Activated T-helper 1 cell treated with anti-CD3 and anti-CD28 coated beads, Interleukin-2, amount 50 U/mL, for 16 hours (primary cell): Measurements from ENCODE around the gene PET117.
A peak's percentile ranks its signal among the peaks of the same experiment; 100 is the strongest.
"Not testable (repeated sequence)": the region's sequence is repeated elsewhere in the genome, so short reads cannot be mapped to it uniquely, and the experiment has no call there.

ENCODE experiments used
- DNase-seq, 2 donors: peaks; one replicate each; pipeline ENCODE4 v3.0.0-alpha.2; 2020; ENCODE audit warnings: low read depth in 1 of 2, low spot score in 1 of 2

The PET117 gene

GRCh38 chr20:18137412-18138265, at the start of gene PET117, which contains the start of gene KAT14:
TSS of gene PET117 (plus strand) at chr20:18137863. CDS start at chr20:18137956, 93 bp downstream.
TSS of gene KAT14 (plus strand) at chr20:18137863. CDS start at chr20:18142661, 4,798 bp downstream.
- peak; percentile 83 to 87 for DNase-seq

GRCh38 chr20:18088298-18088697, 49.4 kb upstream of the PET117 start:
- not testable (repeated sequence) for DNase-seq

- DNase-seq = not testable (repeated sequence)
Measured at GRCh38 chr20:18088841-18089240, 48.8 kb upstream of the PET117 start.

DNA sequence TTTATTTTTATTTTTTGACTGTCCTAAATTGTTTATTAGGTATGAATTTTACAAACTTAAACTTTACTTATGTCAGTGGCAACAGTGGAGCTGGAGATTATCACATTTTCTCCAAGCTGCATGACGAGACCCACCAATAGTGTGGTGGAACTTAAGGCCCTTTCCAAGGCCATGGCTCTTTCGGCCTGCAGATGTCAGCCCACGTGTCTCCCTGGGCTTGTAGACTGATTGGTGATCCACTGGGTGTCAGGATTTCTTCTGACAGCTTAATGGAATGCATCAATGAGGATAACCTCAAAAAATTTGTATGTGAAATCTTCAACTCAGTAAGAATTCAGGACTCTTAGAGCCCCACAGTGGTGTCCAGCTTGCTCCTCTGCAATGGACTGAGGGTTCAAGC, 47.6 kb upstream of the PET117 start:
- DNase-seq = no peak

DNA sequence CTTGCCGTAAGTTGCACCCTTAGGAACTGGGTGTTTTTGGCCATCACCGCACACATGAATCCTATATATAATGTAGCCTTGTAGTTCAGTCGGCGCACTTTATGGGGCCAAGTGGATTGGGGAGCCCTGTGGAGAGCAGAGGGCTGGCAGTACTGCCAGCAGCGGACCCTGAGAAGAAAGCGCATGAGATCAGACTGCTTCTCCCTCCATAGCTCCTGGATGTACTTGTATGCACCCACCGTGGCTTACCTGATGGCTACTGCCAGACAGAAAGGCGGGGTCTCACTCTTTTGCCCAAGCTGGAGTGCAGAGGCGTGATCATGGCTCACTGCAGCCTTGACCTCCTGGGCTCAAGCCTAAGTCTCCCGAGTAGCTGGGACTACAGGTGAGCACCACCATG, 47.2 kb upstream of the PET117 start:
- DNase-seq = no peak

DNA sequence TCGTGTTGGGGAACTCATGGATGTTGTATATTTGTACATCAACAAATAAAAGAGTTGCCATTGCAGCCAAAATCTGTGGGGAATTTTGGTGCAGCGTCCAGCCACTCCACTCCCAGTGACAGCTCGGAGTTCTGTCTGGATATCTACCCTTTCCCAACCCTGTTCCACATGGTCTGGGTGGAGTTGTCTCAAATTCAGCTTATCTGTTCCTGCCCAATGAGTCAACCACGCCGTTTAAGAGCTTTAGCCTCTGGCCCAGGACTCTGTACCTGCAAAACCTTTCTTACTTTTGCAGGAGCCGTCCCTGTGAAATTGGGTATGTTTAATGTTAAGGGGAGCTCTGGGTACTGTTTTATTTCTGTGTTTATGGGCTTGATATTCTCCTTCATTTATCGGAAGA, 46.0 kb upstream of the PET117 start:
- no peak for DNase-seq

DNA sequence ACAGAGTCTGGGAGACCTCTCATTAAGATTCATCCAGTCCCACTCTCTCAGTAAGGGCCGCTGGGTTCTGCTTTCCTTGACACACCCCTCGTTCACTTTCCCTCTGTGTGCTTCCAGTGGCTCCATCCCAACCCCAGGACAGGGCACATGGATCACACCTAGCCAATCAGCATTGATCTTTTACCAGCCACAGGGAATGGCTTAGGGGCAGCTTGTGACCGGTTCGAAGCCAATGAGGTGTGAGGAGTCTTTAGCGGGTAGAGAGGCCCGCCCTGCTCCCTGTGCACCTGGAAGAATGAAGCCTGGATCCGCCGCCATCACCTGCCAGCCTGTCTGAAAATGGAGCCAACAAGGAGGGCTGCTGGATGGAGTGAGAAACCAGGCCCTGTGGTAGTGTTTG, 44.8 kb upstream of the PET117 start:
- no peak for DNase-seq

DNA sequence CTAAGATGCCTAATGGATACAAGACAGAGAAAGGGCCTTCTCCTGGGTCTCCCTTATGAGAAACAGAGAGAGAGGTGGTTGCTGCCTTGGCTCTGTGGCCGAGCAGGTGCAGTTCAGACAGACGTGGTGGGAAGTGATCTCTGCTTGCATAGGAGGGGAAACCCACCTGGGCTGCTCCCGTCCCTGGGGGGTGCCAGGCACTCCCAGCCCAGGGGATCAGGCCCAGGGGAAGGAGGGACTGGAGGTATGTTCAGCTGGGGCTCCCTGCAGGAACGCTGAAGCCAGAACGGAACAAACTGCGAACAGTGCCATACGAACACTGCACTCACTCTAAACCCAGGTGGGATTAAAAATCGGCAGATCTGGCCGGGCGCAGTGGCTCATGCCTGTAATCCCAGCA, 44.3 kb upstream of the PET117 start:
- DNase-seq = no peak

DNA sequence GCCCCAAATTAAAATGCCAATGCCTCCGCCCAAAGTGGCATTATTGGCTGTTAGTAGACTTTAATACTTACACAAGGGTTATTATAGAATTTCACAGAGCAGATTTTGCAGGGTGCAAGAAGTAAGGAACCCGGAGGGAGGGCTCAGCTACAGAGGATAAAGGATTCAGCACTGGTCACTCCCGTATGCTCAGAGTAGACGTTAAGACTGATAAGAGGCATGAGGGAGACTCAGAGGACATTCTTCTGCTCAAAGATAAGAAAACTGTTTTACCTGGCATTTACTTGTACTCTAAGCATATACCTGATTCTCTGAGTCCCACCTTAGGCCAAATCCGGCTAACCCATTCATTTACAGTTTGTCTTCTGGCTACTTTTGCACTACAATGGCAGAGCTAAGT, 43.5 kb upstream of the PET117 start:
- DNase-seq = no peak

DNA sequence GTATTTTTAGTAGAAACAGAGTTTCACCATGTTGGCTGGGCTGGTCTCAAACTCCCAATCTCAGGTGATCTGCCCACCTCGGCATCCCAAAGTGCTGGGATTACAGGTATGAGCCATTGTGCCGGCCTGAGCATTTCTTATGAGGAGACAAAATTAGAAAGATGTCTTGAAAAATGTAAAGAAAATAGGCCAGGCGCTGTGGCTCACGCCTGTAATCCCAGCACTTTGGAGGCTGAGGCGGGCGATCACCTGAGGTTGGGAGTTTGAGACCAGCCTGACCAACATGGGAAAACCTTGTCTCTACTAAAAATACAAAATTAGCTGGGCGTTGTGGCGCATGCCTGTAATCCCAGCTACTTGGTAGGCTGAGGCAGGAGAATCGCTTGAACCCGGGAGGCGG, 37.1 kb upstream of the PET117 start:
- DNase-seq = not testable (repeated sequence)

DNA sequence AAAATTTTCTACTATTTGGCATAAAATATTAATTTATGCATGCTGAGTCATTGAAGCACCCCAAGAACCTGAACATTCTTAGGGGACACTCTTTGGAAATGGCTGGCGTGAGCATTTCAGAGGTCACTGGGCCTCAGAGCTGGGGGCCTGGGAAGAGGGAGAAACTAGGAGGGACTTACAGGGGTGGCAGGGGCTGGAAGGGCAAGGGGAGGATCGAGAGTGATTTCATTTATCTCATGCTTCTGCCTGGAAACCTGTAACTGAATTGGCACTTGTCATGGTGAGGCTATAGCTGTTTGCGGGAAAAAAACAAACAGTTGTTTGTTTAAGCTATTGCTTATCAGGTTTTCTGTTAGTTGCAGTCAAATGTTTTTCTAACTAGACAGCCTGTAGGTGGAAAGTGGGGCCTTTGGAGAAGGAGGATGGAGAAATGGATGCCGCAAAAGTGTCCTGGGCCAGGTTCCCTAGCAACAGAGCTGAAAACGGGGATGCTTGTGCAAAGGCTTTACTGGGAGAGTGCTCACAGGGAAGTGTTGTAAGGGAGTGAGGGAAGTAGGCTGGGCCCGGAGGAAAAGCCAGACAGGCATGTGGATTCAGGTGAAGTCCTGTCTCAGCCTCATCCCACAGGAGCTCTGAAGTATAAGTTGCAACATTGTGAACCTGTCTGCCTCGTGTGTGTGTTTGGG, 36.4 kb upstream of the PET117 start:
- no peak for DNase-seq

DNA sequence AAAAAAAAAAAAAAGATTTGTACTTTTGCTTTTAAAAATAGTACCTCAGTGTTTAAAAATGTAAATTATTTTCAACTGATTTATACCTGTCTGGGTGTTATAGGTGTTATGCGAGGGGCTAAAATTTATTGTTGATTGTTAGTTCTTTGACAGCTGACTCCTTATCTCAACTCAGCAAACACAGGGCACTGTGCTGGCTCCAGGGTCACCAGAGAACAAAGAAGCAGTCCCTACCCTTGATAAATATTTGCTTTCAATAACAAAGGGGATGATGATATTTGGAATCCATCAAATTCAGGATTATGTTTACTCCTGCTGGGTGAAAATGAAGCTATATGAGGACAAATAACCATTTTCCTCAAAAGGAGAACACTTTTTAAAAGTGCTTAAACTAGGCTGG, 34.2 kb upstream of the PET117 start:
- DNase-seq = no peak

DNA sequence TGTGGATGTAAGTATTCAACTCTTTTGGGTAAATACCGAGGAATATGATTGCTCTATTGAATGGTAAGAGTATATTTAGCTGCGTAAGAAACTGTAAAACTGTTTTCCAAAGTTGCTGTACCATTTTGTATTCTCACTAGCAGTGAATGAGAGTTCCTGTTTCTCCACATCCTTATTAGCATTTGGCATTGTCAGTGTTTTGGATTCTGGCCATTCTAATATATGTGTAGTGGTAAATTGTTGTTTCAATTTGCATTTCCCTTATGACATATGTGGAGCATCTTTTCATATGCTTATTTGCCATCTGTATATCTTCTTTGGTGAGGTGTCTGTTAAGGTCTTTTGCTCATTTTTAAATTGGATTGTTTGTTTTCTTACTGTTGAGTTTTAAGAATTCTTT, 29.3 kb upstream of the PET117 start:
- no peak for DNase-seq

DNA sequence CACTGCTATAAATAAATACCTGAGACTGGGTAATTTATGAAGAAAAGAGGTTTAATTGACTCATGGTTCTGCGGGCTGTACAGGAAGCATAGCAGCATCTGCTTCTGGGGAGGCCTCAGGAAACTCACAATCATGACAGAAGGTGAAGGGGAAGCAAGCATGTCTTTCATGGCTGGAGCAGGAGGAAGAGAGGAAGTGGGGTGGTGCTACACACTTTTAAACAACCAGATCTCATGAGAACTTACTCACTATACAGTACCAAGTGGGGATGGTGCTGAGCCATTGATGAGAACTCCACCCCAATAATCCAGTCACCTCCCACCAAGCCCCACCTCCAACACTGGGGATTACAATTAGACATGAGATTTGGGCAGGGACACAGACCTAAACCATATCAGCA, 9.1 kb upstream of the PET117 start:
- not testable (repeated sequence) for DNase-seq

GRCh38 chr20:18132663-18133062, 5.0 kb upstream of the PET117 start:
- no peak for DNase-seq

- no peak for DNase-seq
Measured at GRCh38 chr20:18133962-18134361, 3.7 kb upstream of the PET117 start.

DNA sequence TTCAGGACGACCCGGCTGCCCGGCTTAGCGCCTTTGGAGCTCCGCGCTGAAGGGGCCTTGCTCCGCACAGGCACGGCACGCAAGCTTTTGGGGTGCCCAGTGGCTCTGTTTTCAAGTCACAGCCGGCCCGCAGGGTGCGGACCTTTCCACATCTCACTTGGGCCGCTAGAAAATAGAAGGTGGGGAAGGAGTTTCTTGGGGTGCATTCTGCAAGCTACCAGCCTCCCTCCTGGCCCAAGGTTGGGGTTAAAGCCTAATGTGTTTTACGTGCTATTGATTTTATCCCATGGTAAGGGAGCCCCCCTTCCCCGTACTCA, 561 bp downstream of the PET117 start:
- DNase-seq = no peak

DNA sequence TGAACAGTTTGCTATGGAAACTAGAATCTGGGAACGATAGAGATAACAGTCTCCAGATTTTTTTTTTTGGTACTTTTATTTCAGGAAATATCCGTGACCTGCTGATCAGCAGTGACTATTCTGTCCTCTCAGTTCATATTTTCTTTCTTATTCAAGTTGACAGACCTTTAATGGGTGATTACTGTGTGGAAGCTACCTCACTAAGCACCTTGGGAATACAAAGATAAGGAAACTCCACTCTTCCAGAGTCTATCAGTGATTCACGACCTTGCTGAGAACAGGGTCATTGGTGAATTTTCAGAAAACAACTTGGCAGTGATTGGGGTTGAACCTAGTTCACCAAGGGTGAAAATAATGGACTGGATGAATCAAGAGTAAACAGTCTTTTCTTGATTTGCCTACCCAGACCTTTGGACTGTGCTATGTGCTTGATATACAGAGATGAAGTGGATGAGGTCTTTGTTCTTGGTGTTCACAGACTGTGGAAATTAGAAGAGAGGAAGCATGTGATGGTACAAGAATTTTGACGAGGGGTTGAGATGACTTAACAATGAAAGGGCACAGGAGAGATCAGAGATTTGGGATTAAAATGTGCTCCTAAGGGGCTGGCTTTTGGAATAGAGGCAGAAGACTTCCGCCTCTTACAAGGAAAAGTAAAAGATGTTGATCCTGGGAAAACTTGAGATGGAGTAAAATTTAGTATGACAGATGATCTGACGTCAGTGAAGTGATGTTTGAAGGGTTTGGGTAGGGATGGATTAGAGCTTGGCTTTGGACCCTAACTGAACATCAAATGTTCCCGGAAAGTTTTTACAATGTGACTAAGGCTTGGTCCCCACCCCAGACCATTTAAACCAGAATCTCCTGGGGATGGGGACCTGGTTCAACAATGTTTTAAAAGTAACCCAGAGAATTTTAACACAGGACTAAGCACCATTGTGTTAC, 1.2 kb downstream of the PET117 start:
- no peak for DNase-seq

DNA sequence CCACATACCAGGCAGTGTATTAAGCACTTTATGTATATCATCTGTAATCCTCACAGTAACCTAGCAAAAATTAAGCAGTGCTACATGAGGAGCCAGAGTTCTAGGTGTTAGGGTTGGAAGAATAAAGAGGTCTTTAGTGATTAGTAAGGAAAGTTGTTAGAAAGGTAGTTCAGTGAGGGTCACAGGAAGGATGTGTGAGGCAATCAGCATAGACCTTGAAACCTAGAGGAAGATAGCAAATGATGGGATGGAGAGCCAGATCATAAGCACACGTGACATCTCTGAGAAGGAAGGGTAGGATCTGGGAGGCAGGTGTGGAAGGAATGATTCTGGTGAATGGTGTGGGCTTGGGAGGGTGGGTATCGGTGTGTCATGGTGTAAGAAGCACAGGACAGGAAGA, 2.2 kb downstream of the PET117 start:
- DNase-seq = no peak

GRCh38 chr20:18144541-18145099, 7.0 kb downstream of the PET117 start:
- no peak for DNase-seq

DNA sequence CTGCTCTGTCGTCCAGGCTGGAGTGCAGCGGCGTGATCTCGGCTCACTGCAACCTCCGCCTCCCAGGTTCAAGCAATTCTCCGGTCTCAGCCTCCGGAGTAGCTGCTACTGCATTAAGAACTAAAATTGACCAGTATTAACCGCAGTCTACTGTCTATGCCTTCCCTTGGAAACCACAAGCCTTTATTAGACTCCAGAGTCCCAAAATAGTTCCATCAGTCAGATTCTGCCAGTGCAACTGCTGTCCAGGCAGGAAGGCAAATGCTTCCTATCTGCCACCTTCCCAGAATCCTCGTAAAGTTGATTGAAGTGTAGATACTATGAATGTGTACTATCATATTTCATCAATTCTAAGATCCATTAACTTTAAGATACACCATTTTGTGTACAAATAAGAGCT, 16.7 kb downstream of the PET117 start:
- DNase-seq = no peak
